ENCODE measurements around the gene JAM2. TPM values are rescaled to one million over a fixed set of nuclear protein-coding genes. Genes with fewer than 3 reads are reported as not detected.

JAM2 gene
- total RNA-seq, result 6.6 to 7.1 TPM (median 7.0 TPM) in 3 replicates
- long read RNA-seq, partial matches to known transcripts, result 0 of 2 reads
- long read RNA-seq, other reads (novel, unspliced or antisense), result 1 of 2 reads

- H3K27me3 Mint-ChIP-seq (ENCODE audit: low read depth), result peaks cover 11% of the 10 kb centered on the region
- peak within 1 kb of the TSS; percentile 5 for H3K27ac Mint-ChIP-seq (ENCODE audit: unreplicated experiment)
- DNase-seq (ENCODE audit: low spot score), result no peak
These were observed at the start of gene JAM2 for GRCh38 chr21:25638660-25639550. Gene JAM2 (plus strand): TSS chr21:25639258. CDS start chr21:25639822, 564 bp downstream.

GRCh38 chr21:25589887-25590286, 49.2 kb upstream of the JAM2 start:
- no peak overlapping the region for H3K4me3 Mint-ChIP-seq (ENCODE audit: unreplicated experiment)
- DNase-seq (ENCODE audit: low spot score), result no peak
- H3K27ac Mint-ChIP-seq (ENCODE audit: unreplicated experiment), result peak overlapping the region; percentile 49
- H3K36me3 Mint-ChIP-seq (ENCODE audit: low read depth), result peaks cover 44% of the 10 kb centered on the region
- H3K9me3 Mint-ChIP-seq (ENCODE audit: low read depth), result no peaks in the 10 kb centered on the region
- no peaks in the 10 kb centered on the region for H3K4me1 Mint-ChIP-seq (ENCODE audit: low read depth)
- TF ChIP-seq CTCF (IDR thresholded peaks at IDR 0.05), result no peak
- H3K27me3 Mint-ChIP-seq (ENCODE audit: low read depth), result no peaks in the 10 kb centered on the region

More at GRCh38 chr21:25638660-25639550, at the start of gene JAM2:
- Mint-ChIP-seq H3K4me1 (ENCODE audit: low read depth) (peaks cover 24% of the 10 kb centered on the region), H3K4me3 (ENCODE audit: unreplicated experiment) (peak within 1 kb of the TSS; percentile 72), H3K36me3 (ENCODE audit: low read depth) (no peaks in the 10 kb centered on the region), H3K9me3 (ENCODE audit: low read depth) (no peaks in the 10 kb centered on the region)
- no peak for TF ChIP-seq CTCF (IDR thresholded peaks at IDR 0.05)

GRCh38 chr21:25607151-25608043, 31.7 kb upstream of the JAM2 start, which contains the start of gene MRPL39:
Gene MRPL39 (minus strand): TSS chr21:25607481. CDS start chr21:25607475, 6 bp downstream.
- H3K36me3 Mint-ChIP-seq (ENCODE audit: low read depth), result no peaks in the 10 kb centered on the region
- H3K4me3 Mint-ChIP-seq (ENCODE audit: unreplicated experiment), result peak within 1 kb of the TSS; percentile 96
- peaks cover 2% of the 10 kb centered on the region for H3K27me3 Mint-ChIP-seq (ENCODE audit: low read depth)
- H3K9me3 Mint-ChIP-seq (ENCODE audit: low read depth), result no peaks in the 10 kb centered on the region
- peak within 1 kb of the TSS; percentile 98 for H3K27ac Mint-ChIP-seq (ENCODE audit: unreplicated experiment)
- H3K4me1 Mint-ChIP-seq (ENCODE audit: low read depth), result peaks cover 21% of the 10 kb centered on the region
- peak; percentile 79 for TF ChIP-seq CTCF (IDR thresholded peaks at IDR 0.05)
- peak; percentile 97 for DNase-seq (ENCODE audit: low spot score)

GRCh38 chr21:25608044-25608737, 30.9 kb upstream of the JAM2 start:
- TF ChIP-seq CTCF (IDR thresholded peaks at IDR 0.05), result peak; percentile 94
- peaks cover 21% of the 10 kb centered on the region for H3K4me1 Mint-ChIP-seq (ENCODE audit: low read depth)
- no peak for DNase-seq (ENCODE audit: low spot score)
- no peaks in the 10 kb centered on the region for H3K9me3 Mint-ChIP-seq (ENCODE audit: low read depth)
- H3K27me3 Mint-ChIP-seq (ENCODE audit: low read depth), result peaks cover 5% of the 10 kb centered on the region
- H3K27ac Mint-ChIP-seq (ENCODE audit: unreplicated experiment), result no peak overlapping the region
- H3K4me3 Mint-ChIP-seq (ENCODE audit: unreplicated experiment), result peak overlapping the region; percentile 96
- no peaks in the 10 kb centered on the region for H3K36me3 Mint-ChIP-seq (ENCODE audit: low read depth)

Data from chondrocyte (in vitro differentiated cells).